ENCODE data around the gene GINS2.
A peak's percentile ranks its signal among the peaks of the same experiment; 100 is the strongest.

Gene GINS2

DNA sequence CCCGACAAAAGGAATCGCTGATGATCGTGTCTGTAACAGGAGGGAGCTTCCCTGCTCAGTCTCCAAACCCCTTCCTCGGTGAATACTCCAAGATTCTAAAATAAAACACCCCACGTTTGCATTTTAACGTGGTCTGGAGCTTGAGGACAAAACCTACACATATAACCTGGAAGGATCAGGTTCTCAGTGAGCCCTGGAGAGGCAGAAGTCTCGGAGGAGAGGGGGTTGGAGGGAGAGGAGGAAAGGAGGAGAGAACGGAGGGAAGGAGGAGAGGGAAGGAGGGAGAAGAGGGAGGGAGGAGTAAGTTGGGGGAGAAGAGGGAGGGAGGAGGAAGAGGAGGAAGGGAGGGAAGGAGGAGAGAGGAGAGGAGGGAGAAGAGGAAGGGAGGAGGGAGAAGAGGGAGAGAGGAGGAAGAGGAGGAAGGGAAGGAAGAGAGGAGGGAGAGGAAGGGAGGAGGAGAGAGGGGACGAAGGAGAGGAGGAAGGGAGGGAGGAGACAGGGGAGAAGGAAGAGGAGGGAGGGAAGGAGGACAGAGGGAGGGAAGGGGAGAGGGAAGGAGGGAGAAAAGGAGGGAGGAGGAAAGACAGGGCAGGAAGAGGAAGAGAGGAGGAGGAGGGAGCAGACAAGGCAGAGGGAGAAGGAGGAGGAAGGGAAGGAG, 27.4 kb upstream of the GINS2 start:
- no peak for DNase-seq (ENCODE audit: low spot score)

DNA sequence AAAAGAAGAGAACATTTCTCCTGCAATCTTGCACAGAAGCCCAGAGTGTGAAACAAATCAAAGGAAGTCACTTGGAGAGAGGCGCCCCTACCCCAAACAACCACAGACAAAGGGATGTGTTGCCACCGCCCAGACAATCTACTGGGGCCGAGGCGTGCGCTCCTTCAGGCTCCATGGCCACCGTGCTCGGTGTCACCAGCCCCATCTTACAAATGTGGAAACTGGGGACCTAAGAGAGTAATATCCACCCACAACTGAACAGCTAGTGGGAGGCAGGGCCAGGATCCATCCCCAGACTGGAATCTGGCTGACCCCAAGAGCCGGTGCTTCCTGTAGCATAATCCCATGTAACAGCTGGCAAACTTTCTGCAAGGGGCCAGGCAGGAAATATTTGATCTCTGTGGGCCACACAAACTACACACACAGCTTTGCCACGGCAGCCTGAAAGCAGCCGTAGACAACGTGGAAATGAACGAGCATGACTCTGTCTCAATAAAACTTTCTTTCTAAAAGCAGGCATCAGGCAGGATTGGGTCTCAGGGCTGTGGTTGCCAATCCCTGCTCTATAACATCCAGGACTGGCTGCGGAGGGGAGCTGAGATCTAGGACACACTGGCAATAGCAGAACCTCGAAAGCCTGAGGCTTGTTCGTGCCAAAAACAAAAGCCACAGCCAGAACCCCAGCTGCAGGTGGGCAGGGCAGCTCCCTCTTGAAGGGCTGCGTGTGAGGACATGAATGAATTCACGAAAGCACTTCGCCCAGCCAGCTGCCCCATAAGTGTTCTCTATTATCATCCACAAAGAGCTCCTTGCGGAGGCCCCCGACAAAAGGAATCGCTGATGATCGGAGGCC, 26.6 kb upstream of the GINS2 start:
- no peak for DNase-seq (ENCODE audit: low spot score)

DNA sequence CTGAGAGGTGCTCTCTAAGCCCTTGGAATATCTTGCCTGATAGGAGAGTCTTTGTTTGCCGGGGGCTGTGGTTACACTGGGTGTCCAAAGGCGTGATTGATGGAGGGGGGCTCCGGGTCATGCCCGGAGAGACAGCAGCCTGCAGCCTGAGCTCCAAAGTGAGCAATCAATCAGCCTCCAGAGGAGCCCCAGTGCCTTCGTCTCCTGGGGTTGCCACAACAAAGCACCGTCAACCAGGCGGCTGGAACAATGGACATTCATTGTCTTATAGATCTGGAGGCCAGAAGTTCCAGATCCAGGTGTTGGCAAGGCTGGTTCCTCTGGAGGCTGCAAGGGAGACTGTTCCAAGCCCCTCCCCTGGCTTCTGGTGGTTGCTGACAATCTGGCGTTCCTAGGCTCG, 24.0 kb upstream of the GINS2 start:
- no peak for DNase-seq (ENCODE audit: low spot score)

DNA sequence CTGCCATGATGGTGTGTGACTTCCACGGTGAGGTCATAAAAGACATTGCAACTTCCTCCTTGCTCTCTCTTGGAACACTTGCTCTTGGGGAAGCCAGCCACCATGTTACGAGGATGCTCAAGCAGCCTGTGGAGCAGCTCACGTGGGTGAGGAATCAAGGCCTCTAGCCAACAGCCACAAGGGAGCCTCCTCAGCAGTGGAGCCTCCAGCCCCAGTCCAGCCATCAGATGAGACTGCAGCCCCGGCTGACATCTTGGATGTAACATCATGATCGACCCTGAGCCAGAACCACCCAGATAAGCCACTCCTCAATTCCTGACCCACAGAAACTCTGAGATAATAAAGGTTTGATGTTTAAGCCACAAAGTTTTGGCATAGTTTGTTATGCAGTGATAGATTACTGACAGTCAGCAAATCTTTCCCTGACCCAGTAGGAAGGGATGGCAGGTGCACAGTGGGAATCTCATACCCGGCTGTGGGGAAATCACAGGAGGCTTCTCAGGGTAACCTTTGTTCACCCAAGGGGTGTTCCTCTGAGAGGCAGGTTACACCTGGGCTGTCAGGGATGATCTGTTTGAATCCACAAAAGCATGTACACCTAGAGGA, 23.3 kb upstream of the GINS2 start:
- no peak for DNase-seq (ENCODE audit: low spot score)

DNA sequence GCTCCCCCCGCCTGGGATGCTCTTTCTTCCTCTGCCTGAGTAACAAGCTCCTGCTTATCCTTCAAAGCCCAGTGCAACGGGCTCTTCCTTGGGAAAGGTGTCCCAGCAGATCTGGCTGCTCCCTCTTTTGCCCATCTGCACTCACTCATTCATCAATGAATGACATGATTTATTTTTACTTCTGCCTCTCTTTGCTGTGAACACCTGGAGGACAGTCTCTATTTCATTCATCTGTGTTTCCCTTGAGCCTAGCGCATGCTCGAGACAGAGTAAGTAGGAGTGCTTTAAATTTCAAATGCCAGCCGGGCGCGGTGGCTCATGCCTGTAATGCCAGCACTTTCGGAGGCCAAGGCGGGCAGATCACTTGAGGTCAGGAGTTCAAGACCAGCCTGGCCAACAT, 22.0 kb upstream of the GINS2 start:
- no peak for DNase-seq (ENCODE audit: low spot score)

DNA sequence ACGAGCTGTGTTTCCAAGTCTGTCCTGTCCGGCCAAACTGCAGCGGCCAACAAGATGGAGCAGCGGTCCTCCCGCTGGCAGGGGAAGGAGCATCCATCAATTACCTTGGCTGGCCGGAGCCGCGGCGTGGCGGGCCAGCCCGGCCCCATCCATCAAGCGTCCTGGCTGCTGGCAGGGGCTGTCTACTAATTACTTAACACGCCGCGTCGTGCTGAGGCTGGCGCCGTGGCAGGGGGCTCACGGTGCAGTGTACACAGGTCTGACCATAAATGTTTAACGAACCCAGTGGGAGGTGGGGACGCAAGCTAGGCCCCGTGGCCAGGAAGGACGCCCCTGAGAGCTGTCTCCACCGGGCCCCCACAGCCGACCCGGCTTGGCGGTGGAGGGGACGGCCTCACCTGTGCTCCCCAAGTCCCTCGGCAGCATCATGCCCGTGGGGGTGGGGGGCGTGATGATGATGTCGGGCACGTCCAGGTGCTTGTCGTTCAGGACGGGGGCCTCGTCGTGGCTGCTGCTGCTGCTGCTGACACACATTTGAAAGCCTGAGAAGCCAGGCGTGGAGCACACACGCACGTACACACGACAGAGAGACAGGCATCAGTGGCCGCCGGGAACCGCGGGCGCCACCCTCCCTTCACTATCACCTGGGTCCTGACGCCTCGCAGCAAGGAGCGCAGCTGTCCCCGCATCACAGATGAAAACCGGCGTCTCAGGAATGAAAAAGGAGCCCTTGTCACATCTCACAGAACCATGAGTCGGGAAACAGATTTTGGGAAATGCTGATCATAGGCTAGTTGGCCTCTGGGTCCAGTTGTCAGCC, 21.2 kb upstream of the GINS2 start:
- no peak for DNase-seq (ENCODE audit: low spot score)

DNA sequence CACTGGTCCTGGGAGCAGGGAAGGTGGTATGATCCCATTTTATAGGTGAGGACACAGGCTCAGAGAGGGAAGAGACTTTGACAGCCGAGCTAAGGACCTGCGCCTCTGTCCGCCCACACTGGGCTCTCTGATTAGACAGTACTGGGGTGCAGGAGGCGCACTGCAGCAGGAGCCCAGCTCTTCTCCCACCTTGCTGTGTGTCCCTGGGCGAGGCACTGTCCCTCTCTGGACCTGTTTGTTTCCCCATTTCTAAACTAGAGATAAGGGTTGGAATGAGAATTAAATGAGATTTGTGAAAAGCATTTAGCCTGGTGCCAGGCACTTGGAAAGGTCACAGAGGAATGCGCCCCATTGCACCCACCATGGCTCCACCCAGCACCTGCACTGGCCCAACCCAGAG, 19.6 kb upstream of the GINS2 start:
- no peak for DNase-seq (ENCODE audit: low spot score)

DNA sequence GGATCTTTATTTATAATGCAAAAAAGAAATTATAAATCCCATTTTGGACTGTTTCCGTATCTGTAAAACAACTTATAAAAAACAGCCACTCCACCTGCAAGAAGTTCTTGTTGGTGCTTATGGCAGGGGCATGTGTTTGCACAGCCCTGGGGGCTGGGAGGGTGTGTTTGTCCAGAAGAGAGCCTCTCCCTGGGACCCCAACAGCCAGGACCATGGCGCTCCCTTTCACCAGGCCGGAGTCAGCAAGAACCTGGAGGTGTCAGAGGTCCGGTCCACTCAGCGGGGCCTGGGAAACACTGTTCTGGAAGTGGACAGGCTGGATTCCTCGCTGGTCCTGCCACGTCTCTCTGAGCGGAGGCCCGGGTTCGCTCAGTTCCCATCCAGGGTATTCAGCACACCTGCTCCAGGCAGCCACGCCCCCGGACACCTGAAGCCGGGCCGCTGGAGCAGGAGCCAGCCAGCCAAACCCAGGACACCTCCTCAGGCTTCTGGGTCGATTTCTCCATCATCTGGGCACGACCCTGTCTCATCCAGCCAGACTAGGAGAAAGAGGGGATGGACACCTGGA, 18.9 kb upstream of the GINS2 start:
- no peak for DNase-seq (ENCODE audit: low spot score)

DNA sequence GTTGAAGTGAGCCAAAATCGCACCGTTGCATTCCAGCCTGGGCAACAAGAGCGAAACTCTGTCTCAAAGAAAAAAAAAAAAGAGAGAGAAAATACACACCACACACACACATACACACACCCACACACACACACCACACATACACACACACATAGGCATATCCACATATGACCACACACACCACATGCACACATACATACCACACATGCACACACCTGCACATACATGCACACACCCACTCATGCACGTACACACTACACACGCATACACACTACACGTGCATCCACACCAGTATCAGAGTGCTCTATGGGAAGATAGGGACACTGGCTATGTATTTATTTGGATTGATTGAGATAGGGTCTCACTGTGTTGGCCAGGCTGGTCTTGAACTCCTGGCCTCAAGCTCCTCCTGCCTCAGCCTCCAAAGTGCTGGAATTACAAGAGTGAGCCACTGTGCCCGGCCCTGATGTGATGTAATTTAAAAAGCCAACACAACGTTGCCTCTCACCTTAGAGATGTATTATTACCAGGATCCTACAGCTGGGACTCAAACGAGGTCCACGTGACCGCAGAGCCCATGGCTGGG, 17.8 kb upstream of the GINS2 start:
- DNase-seq (ENCODE audit: low spot score): no peak

DNA sequence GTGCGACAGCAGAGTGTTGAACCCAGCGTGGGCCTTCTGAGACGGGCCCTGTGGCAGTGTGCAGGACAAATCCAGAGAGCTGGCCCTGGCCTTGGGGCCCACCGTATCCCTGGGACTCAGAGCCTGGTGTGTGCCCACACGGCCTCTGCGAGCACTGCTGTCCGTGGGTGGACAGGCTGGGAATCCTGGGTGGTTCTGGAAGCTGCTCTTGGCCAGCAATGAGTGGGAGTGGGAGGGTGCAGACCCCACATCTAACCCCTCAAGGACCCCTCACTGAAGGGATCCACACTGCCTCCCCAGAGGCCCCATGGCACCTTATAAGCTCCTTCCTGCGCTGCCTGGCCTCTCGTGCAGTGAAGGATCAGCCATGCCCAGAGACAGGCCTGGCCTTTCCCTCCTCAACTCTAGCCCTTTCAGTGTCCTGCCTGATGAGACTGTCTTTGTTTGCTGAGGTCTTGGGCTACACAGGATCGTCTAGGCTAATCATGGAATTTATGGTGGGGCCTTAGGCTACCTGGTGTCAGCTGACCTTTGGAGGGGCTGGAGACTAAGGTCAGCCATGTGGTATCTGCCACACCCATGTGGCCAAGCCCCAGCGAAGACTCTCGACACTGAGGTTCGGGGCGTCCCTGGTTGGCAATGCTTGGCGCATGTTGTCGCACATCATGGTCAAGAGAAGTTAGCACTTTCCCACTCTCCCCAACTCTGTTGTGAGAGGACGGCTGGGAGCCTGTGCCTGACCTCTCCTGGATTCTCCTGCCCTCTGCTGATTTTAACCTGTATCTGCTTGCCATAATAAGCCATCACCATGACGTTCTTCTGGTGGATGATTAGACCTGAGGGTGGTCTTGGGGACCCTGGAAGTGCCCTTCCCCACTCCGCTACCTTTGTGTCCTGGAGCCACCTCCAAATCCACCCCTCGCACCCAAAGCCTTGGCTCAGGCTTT, 16.4 kb upstream of the GINS2 start:
- DNase-seq (ENCODE audit: low spot score): no peak

DNA sequence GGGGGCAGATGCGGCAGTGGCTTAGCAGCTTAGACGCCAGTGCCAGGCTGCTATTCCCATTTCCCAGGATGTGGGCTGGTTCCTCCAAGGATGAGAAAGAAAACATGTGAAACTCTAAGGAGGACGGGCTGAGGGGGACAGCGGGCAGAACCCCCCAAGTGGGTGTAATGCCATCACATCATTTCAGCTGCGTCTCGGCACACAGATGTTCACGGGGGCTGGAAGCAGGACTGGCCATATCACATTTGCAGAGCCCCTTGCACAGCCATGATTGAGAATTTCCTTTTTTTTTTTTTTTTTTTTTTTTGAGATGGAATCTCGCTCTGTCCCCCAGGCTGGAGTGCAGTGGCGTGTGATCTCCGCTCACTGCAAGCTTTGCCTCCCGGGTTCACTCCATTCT, 15.3 kb upstream of the GINS2 start:
- no peak for DNase-seq (ENCODE audit: low spot score)

DNA sequence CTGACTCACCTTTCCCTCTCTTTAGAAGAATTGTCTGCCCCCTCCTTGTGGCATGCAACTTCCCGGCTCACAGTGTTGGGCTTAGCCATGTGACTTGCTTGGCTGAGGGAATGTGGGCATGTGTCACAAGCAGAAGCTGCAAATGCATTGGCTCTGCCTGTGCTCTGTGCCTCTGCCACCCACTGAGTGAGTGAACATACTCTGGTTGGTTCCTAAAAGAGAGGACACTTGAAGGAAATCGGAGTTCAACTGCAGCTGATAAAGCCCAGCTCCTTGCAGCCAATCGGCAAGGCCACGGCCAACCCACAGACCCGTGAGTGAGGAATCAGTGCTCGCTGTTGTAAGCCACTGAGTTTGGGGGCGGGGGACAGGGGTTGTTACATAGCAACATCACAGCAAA, 10.9 kb upstream of the GINS2 start:
- peak; percentile 75 for DNase-seq (ENCODE audit: low spot score)

DNA sequence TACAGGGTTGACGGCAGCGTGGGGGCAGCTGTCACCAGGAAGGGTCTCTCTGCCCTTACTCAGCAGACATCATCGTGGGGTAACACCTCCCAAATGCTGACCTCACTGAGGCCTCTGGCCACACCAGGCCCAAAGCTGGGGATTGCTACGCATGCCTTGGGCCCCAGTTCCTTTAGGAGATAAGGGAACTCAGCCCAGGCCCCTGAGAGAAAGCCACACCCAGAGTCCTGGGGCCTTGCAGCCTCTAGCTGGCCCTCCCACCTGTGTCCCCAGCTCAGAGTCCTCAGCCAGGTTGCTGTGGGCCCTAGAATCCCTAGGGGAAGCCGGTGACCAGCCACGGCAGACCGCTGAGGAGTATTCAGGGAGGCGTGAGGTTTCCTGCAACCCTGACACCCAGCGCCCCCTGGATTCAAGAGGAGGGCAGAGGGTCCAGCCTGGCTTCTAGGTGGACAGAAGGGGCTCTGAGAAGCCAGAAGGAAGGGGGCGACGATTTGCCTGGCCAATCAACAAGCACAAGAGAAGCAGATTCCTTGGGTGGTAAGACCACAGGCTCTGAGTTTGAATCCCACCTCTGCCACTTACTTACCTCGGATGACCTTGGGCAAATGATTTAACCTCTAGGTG, 10.3 kb upstream of the GINS2 start:
- no peak for DNase-seq (ENCODE audit: low spot score)

DNA sequence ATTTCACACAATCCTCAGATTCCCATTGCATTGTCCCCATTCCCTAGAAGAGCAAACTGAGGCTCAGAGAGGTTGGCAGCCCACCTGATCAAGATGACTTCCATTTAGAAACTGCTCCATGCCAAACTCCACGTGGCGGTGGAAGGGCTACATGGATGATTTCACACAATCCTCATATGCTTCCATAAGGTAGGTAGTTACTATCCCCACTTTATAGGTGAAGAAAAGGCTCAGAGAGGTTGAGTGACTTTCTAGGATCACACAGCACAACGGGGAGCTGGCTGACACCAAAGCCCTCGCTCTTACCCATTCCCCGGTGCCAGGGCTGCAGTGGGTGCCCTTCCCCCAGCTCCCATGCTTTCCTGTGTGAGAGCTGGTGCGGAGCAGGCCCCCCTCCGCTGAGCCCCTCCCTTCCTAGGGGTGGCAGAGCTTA, 9.7 kb upstream of the GINS2 start:
- DNase-seq (ENCODE audit: low spot score): no peak

DNA sequence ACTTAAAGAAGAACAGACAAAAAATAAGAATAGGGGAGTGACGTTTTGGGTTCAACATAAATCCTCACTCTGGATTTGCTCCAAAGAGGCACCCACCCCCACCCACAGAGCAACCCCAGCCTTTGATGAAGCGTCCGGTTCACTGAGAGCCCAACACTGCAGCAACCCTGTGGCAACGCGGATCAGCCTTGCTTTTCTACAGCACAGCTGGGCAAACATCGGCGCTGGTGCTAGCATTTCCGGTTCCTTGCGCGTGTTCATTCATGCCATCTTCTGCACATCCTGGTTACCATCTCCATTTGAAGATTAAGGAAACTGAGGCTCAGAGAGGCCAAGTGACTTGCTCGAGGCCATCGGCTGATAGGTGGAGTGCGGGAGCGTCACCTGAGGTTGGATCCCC, 8.7 kb upstream of the GINS2 start:
- no peak for DNase-seq (ENCODE audit: low spot score)

DNA sequence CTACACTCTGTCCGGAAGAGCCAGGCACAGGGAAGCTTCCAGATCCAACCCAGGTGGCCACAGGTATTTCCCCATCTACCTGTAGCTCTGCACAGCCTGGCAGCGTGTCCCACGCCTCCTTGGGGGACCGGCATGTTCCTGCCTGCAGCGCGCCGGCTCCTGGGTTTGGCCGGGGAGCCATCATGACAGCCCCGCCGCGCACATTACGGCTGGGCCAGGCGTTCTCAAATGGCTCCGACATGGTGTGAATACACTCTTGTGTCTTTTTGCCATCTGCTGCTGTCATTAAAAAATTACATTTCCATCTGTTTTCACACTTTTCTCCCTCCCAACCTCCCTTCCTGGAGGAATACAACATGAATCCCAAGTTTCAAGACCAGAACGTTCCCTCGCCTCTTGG, 8.0 kb upstream of the GINS2 start:
- no peak for DNase-seq (ENCODE audit: low spot score)

DNA sequence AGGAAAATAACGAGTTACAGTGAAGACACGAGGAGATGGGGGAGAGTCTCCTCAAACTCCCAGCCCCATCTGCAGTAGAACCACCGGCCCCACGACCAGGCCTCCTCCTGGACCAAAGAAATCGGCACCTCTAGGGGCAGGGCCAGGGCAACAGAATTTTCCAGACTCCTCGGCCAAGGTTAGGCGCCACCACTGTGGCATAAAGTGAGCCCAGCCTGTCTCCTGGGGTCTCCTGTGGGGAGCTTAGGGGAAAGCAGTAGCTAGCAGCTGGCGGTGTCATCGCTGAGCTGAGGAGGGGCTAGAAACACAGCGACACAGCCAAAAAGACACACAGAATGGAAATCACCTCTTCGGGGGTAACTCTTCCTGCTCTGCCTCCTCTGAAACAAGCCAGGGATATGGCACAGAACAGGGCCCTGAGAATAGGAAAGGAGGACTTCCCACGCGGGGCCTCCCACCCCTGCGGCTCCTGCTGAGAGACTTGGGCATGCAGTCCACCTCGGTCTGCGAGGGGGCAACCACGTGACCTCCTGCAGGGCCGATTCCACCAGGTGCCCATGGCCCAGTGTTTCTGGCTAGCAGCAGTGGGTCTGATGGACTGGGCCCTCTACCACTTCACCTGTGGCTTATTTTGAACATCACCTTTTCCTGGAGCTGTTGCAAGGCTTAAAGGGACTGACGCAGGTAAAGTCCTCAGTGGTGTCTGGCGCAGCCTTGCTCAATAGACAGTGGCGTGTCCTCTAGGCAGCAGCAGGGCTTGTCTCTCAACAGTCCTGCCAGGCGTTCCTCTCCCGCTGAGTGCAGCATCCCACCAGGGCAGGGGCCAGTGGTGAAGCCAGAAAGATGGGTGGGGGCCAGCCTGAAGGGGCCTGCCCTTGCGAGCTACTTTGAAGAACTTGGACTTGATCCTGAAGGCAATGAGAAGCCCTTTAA, 6.7 kb upstream of the GINS2 start:
- no peak for DNase-seq (ENCODE audit: low spot score)

DNA sequence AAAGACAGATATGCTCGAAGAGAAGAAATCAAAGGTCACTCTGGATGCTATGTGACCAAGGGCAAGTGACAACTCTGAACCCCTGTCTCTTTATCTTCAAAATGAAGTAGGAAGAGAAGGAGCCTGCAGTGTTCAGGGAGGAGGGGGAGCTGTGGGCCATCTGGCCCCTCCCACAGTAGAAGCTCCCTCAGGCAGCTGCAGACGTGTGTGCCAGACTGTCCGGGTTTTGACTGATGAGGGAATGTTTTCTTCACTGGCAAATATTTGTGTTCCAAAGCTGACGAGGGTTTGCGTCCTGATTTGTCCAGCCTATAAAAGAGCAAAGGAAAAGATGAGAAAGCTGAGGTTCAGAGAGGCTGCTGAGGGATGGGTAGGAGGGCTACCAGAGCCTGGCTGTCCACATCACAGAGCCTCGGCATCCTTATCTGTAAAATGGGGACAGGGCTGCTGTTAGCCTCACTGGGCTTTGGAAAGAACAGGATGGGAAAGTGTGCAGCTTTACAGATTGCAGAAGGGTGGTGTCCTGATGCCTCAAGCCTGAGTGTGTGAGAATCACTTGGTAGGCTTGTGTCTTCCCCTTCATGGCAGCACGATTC, 1.8 kb upstream of the GINS2 start:
- no peak for DNase-seq (ENCODE audit: low spot score)

DNA sequence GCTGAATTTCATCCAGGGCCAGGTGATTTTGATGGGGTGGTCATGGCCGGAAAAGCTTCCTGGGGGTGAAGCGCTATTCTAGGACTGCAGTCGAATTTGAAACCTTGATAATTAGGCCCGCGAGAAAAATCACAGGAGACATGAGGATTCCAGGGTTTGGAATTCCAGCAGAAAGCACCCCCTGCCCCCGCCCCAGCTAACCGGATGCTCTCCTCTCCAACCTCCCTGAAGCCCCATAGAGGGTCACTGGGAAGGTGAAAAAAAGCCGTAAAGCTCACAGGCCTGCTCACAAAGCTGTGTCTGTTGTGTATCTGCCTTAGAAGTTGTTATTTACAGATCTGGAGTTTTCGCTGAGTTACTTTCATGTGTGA, 1.2 kb upstream of the GINS2 start:
- no peak for DNase-seq (ENCODE audit: low spot score)
